Fibroblast of pulmonary artery (primary cell): ENCODE data around the gene KLHL3.
"Not testable (repeated sequence)": the region's sequence is repeated elsewhere in the genome, so short reads cannot be mapped to it uniquely, and the experiment has no call there.

Experiments
- DNase-seq: peaks from one replicate; pipeline ENCODE4 v3.0.0-alpha.2; 2010; ENCODE audit warnings: low read depth
- H3K4me3 ChIP-seq: replicated peaks from 2 replicates; pipeline ENCODE4 v1.5.1; 2011; ENCODE audit warnings: low read depth, mild to moderate bottlenecking, control low read depth, low read length, moderate library complexity
- TF ChIP-seq, protein P1 (sequence below): IDR thresholded peaks from 2 replicates; pipeline ENCODE4 v1.5.1; 2011; ENCODE audit warnings: mild to moderate bottlenecking, control low read depth, low read length, inconsistent platforms; ENCODE audit errors: missing control alignments

Gene KLHL3

DNA sequence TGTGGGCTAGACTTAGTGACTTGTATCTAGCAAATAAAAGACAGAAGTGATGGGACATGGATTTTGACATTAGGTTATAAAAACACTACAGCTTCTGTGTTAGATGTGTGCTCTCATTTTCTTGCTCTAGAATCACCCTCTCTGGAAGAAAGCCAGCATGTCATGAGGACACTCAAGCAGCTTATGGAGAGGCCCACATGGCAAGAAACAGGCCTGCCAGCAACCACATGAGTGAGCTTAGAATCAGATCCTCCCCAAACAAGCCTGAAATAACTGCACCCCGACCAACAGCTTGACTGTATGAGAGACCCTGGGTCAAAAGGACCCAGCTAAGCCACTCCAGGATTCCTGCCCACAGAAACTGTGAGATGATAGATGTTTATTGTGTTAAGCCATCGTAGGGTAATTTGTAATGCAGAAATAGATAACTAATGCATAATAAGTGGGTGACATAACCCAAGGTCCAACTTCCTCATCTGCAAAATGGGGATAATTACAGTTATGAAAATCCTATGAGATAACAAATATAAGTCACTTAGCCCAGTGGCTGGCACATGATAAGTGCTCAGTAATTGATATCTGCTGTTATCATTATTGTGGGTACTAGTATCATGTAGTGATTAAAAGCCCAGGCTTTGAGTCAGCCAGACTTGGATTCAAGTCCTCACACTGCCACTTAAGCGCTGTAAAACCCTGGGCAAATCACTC, 86.5 kb downstream of the KLHL3 start:
- H3K4me3 ChIP-seq, result no peak overlapping the region
- TF ChIP-seq, protein P1, sequence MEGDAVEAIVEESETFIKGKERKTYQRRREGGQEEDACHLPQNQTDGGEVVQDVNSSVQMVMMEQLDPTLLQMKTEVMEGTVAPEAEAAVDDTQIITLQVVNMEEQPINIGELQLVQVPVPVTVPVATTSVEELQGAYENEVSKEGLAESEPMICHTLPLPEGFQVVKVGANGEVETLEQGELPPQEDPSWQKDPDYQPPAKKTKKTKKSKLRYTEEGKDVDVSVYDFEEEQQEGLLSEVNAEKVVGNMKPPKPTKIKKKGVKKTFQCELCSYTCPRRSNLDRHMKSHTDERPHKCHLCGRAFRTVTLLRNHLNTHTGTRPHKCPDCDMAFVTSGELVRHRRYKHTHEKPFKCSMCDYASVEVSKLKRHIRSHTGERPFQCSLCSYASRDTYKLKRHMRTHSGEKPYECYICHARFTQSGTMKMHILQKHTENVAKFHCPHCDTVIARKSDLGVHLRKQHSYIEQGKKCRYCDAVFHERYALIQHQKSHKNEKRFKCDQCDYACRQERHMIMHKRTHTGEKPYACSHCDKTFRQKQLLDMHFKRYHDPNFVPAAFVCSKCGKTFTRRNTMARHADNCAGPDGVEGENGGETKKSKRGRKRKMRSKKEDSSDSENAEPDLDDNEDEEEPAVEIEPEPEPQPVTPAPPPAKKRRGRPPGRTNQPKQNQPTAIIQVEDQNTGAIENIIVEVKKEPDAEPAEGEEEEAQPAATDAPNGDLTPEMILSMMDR, result no peak
- DNase-seq, result peak; percentile 56

GRCh38 chr5:137648361-137648760, 87.5 kb downstream of the KLHL3 start:
- H3K4me3 ChIP-seq, result no peak overlapping the region
- TF ChIP-seq, protein P1, result no peak
- no peak for DNase-seq

DNA sequence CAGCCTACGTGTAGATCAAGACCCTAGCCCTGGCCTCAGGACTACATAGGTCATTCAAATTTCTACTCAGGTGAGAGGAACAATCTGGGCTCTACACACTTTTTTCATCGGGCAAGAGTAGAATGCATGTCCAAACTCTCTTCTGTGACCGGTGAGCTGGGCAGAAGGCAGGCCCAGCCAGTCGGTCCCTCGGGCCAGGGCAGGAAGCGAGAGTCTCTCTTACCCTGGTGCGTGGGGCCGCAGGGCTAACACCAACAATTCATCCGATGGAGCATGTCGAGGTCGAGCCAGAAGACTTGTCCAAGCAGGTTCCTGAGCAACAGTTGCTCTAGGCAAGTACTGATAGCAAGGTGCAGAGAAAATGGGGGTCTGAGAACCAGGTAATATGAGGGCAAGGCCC, 88.5 kb downstream of the KLHL3 start:
- DNase-seq, result no peak
- no peak overlapping the region for H3K4me3 ChIP-seq
- TF ChIP-seq, protein P1, result no peak

GRCh38 chr5:137646761-137647160, 89.1 kb downstream of the KLHL3 start:
- TF ChIP-seq, protein P1, result no peak
- DNase-seq, result no peak
- no peak overlapping the region for H3K4me3 ChIP-seq

GRCh38 chr5:137643081-137643480, 92.8 kb downstream of the KLHL3 start:
- DNase-seq, H3K4me3 ChIP-seq: not testable (repeated sequence)

DNA sequence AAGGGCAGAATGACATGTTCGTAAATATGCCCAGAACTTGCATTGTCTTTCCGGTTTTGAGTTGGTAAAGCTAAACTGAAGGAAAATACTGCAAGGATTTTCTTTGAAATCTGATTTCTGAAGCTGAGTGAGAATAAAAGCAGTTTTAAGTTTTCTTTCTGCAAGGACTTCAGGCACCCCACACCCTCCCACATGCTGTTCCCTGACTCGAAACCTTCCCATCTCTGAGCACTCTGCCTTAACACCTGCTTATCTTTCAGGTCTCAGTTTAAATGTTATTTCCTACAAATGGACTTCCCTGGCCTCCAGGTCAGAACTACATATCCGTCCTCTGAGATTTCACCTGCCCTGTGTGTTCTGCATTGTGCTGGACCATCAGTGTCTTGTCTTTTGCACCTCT, 93.8 kb downstream of the KLHL3 start:
- H3K4me3 ChIP-seq, result no peak overlapping the region
- DNase-seq, result no peak
- TF ChIP-seq, protein P1, result no peak

DNA sequence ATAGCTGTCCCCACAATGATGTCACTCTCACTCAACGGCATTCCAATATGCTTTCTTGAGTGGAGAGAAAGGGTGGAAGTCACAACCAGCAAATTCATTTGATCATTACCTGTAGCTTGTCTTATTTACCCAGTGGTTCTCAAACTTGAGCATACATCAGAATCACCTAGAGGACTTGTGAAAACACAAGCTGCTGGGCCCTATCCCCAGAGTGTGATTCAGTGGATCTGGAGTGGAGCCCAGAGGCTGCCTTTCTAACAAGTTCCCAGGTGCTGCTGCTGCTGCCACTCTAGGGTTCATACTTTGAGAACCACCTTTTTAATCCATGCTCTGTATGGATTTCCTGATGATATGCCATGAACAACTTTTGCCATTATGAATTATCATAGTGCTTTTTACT, 94.7 kb downstream of the KLHL3 start:
- no peak overlapping the region for H3K4me3 ChIP-seq
- DNase-seq, result no peak
- TF ChIP-seq, protein P1, result no peak

- no peak for DNase-seq
- TF ChIP-seq, protein P1, result no peak
- no peak overlapping the region for H3K4me3 ChIP-seq
Observed at GRCh38 chr5:137639645-137640044, 96.2 kb downstream of the KLHL3 start.
